SH-SY5Y (cell line): Measurements from ENCODE around the gene GALNS.

Source experiments
- GATA2 ChIP-seq: IDR thresholded peaks from 2 replicates; pipeline ENCODE4 v1.6.1; 2011; ENCODE audit warnings: mild to moderate bottlenecking, low read depth, low read length
- GATA3 ChIP-seq: IDR thresholded peaks from 2 replicates; pipeline ENCODE4 v1.6.1; 2011; ENCODE audit warnings: low read depth, mild to moderate bottlenecking, low read length, moderate library complexity

Gene GALNS

GRCh38 chr16:88871730-88872416, 15.1 kb upstream of the GALNS start:
- TF ChIP-seq GATA3 = no peak
- TF ChIP-seq GATA2 = no peak

- no peak for TF ChIP-seq GATA2
- TF ChIP-seq GATA3 = no peak
Observed at GRCh38 chr16:88871349-88871702, 14.6 kb upstream of the GALNS start.

- no peak for TF ChIP-seq GATA3
- TF ChIP-seq GATA2 = no peak
Observed at GRCh38 chr16:88870608-88871348, 14.0 kb upstream of the GALNS start.

GRCh38 chr16:88869673-88869980, 12.9 kb upstream of the GALNS start:
- TF ChIP-seq GATA2 (no peak), GATA3 (no peak)

- TF ChIP-seq GATA2 (no peak), GATA3 (no peak)
Observed at GRCh38 chr16:88868974-88869672, 12.4 kb upstream of the GALNS start.

GRCh38 chr16:88867581-88868246, 11.0 kb upstream of the GALNS start:
- no peak for TF ChIP-seq GATA2
- no peak for TF ChIP-seq GATA3

GRCh38 chr16:88866151-88866920, 9.6 kb upstream of the GALNS start, which contains the start of gene PABPN1L:
PABPN1L (minus strand) TSS chr16:88866660; CDS start chr16:88866606, 54 bp downstream.
- TF ChIP-seq GATA2 (no peak), GATA3 (no peak)

GRCh38 chr16:88865742-88866141, 9.0 kb upstream of the GALNS start:
- TF ChIP-seq GATA3 = no peak
- no peak for TF ChIP-seq GATA2

GRCh38 chr16:88865310-88865709, 8.6 kb upstream of the GALNS start:
- TF ChIP-seq GATA3 = no peak
- TF ChIP-seq GATA2 = no peak

- TF ChIP-seq GATA2 = no peak
- TF ChIP-seq GATA3 = no peak
Observed at GRCh38 chr16:88864521-88864920, 7.8 kb upstream of the GALNS start.

- TF ChIP-seq GATA2 (no peak), GATA3 (no peak)
Observed at GRCh38 chr16:88864099-88864498, 7.4 kb upstream of the GALNS start.

GRCh38 chr16:88863426-88863825, 6.7 kb upstream of the GALNS start:
- TF ChIP-seq GATA2 (no peak), GATA3 (no peak)

- TF ChIP-seq GATA2 (no peak), GATA3 (no peak)
Observed at GRCh38 chr16:88862968-88863367, 6.2 kb upstream of the GALNS start.

- TF ChIP-seq GATA2 (no peak), GATA3 (no peak)
Observed at GRCh38 chr16:88861359-88861758, 4.6 kb upstream of the GALNS start.
